Heart right ventricle (tissue), 16 donors: ENCODE data around the gene LRRC47. TPM values are rescaled to one million over a fixed set of nuclear protein-coding genes. Genes with fewer than 3 reads are reported as not detected.

Experiments used
- ATAC-seq, 8 donors: fragments of 200-7000 bp; cut with Tn5 transposase; one replicate each; pipeline ENCODE4 v1.9.1; 2020; ENCODE audit warnings: mild to moderate bottlenecking in 8 of 8, moderate library complexity in 8 of 8, moderate number of reproducible peaks in 1 of 8
- DNase-seq, 2 donors: peaks; one replicate each; pipeline ENCODE4 v3.0.0-alpha.2; 2020
- H3K27ac ChIP-seq, 10 donors: fragments of 200-600 bp; sonication (generic) in 2 of 10; one replicate each; pipeline versions ENCODE4 v1.5.0 to v1.8.0; 2020 to 2022; ENCODE audit warnings: mild to moderate bottlenecking in 3 of 10
- H3K27me3 ChIP-seq, 7 donors: fragments of 200-600 bp; one replicate each; pipeline ENCODE4 v1.8.0; 2021 to 2022; ENCODE audit warnings: mild to moderate bottlenecking in 2 of 7
- H3K36me3 ChIP-seq, 9 donors: fragments of 200-600 bp; sonication (generic) in 1 of 9; one replicate each; pipeline versions ENCODE4 v1.5.0 to v1.8.0; 2020 to 2022; ENCODE audit warnings: mild to moderate bottlenecking in 2 of 9
- H3K4me1 ChIP-seq, 9 donors: fragments of 200-600 bp; sonication (generic) in 1 of 9; one replicate each; pipeline versions ENCODE4 v1.5.0 to v1.8.0; 2020 to 2022; ENCODE audit warnings: mild to moderate bottlenecking in 4 of 9
- H3K4me3 ChIP-seq, 10 donors: fragments of 200-600 bp; sonication (generic) in 2 of 10; one replicate each; pipeline versions ENCODE4 v1.5.0 to v1.8.0; 2020 to 2022; ENCODE audit warnings: mild to moderate bottlenecking in 7 of 10, moderate library complexity in 2 of 10
- H3K9me3 ChIP-seq, 11 donors: fragments of 200-600 bp in 10 of 11; sonication (generic) in 2 of 11; one replicate each; pipeline versions ENCODE4 v1.5.0 to v1.8.0; 2013 to 2022; ENCODE audit warnings: mild to moderate bottlenecking in 2 of 11, control low read depth in 1 of 11, moderate library complexity in 1 of 11
- WGBS, 2 donors: extraction: QIAGEN DNeasy Blood & Tissue Kit; methylation state at CpG; one replicate each; pipeline ENCODE4 v1.1.7; 2013; ENCODE audit warnings: inconsistent platforms in 1 of 2; 5-methylcytosine and 5-hydroxymethylcytosine counted together
- intact Hi-C, 10 donors: fragments of 100-400 bp; cut with DNase I; formaldehyde crosslinking; loops; one replicate each; pipeline versions ENCODE4 v1.11.1 to v1.14.2; 2022
- polyA plus RNA-seq, 2 donors: library from polyadenylated mRNA; stranded (reverse); fragments of 200-250 nt; gene quantifications; one replicate each; pipeline ENCODE4 v1.2.3, GENCODE V29; 2013
- total RNA-seq, 10 donors: library from RNA; stranded (reverse); fragmentation: NEBNext Ultra II Directional in 3 of 10; extraction: Animal tissue kit (Norgen Biotek cat#: 25700) in 3 of 10; gene quantifications; one replicate each; pipeline versions ENCODE4 v1.2.1 to v1.2.4, GENCODE V29; 2021 to 2023
- TF ChIP-seq, protein P1 (sequence below), 9 donors: fragments of 200-600 bp; sonication (generic) in 2 of 9; IDR thresholded peaks; one replicate each; pipeline versions ENCODE4 v1.5.0 to v1.8.0; 2021 to 2022; ENCODE audit warnings: antibody characterized with exemption in 9 of 9, mild to moderate bottlenecking in 5 of 9, moderate library complexity in 1 of 9
- donor health status: Arrhythmogenic right ventricular cardiomyopathy.
- donor health status: ischemic (EF 13 %, LVEDD 7.1; RV severe dilation, severe dysfunction).
- donor health status: healthy with polysubstance abuse.
- donor health status: DM: no; HTN: yes; CAD: no.
- donor health status: DM: no; HTN: no; CAD: no.
- donor health status: ischemic (EF 25% LVEDD 6.9; RV normal size, moderate dysfunction).
- donor health status: ischemic (EF 25% LVEDD 5.7; RV mildly dilated, moderate dysfunction).
- donor health status: healthy.
- donor health status: DM: yes; HTN: yes; CAD: no.
- donor health status: Ischemic cardiomyopathy.
- donor health status: ischemic (EF 35%, LVEDD 5.7; RV mildly dilated, moderate dysfunction).
- donor health status: nonischemic (EF 11% LVEDD 7.7; RV severe dilation, severe dysfunction).
- donor health status: DM: yes; HTN: yes; CAD: no.
- donor health status: PGD.
- donor health status: ischemic (EF 29% LVEDD 5.4; RV normal size, mild dysfunction).
- donor health status: nonischemic (EF 23%, LVEDD 6.1; RV moderate dilation, normal function).

Gene LRRC47
- total and polyA plus RNA-seq, 12 donors: 17.6 to 85.4 (median 69.8) TPM

DNA sequence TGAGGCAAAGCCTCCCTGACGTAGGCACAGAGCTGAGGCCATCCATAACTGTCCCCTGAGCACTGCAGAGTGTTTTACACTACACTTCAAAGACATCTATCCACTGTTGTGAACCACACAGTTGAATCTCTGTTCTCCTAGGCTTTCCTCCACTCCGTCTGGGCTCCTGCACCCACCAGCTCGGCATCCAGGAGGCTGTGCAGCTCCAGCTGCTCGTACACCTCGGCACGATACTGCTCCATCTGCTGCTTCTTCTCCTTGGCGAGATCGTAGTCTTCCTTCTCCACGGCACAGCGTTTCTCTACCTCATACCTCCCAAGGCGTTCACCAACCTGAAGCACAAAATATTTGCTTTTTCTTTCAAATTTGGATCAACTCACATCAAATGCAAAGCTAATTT is 42.5 kb upstream of the LRRC47 start:
- H3K27ac ChIP-seq: no peak overlapping the region
- no peaks in the 10 kb centered on the region for H3K4me1 ChIP-seq
- intact Hi-C loops: no loop called here
- 96 to 97% methylated on average over 11 of the region's 11 CpGs for WGBS, 2 donors
- no peak overlapping the region for H3K4me3 ChIP-seq
- no peaks in the 10 kb centered on the region for H3K27me3 ChIP-seq
- peaks cover 0 to 100% (median 58%) of the 10 kb centered on the region in 9 donors for H3K36me3 ChIP-seq
- peaks cover 0 to 17% (median 6%) of the 10 kb centered on the region in 11 donors for H3K9me3 ChIP-seq
- peak in 1 of 8 donors; percentile 13 for ATAC-seq
- TF ChIP-seq, protein P1, sequence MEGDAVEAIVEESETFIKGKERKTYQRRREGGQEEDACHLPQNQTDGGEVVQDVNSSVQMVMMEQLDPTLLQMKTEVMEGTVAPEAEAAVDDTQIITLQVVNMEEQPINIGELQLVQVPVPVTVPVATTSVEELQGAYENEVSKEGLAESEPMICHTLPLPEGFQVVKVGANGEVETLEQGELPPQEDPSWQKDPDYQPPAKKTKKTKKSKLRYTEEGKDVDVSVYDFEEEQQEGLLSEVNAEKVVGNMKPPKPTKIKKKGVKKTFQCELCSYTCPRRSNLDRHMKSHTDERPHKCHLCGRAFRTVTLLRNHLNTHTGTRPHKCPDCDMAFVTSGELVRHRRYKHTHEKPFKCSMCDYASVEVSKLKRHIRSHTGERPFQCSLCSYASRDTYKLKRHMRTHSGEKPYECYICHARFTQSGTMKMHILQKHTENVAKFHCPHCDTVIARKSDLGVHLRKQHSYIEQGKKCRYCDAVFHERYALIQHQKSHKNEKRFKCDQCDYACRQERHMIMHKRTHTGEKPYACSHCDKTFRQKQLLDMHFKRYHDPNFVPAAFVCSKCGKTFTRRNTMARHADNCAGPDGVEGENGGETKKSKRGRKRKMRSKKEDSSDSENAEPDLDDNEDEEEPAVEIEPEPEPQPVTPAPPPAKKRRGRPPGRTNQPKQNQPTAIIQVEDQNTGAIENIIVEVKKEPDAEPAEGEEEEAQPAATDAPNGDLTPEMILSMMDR (IDR thresholded peaks at IDR 0.05): no peak
- DNase-seq: no peak

DNA sequence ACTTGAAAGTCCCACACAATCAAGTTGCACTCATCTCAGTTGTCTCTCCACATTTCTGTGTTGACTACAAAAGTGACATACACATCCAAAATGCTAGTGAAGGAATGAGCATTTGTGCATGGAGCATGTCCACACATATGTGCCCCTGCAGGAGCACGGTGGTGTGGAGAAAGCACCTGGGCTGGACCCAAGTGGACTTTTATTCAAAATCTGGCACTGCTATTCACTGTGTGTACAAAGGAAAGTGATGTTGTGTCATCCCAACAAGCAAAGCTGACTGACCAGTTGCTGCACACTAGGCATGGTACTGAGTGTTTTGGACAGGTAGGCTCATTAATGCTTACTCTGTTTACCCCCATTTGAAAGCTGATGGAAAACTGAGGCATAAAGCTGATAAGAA is 41.4 kb upstream of the LRRC47 start:
- Histone ChIP-seq H3K27me3 (no peaks in the 10 kb centered on the region), H3K36me3 (peaks cover 0 to 100% (median 61%) of the 10 kb centered on the region in 9 donors), H3K4me1 (no peaks in the 10 kb centered on the region), H3K4me3 (no peak overlapping the region), H3K9me3 (peaks cover 0 to 17% (median 6%) of the 10 kb centered on the region in 11 donors), H3K27ac (no peak overlapping the region)
- 100% methylated on average over 1 of the region's 1 CpG for WGBS, 2 donors
- ATAC-seq (no peak), DNase-seq (no peak)
- intact Hi-C loops: no loop called here
- TF ChIP-seq, protein P1 (IDR thresholded peaks at IDR 0.05): no peak

DNA sequence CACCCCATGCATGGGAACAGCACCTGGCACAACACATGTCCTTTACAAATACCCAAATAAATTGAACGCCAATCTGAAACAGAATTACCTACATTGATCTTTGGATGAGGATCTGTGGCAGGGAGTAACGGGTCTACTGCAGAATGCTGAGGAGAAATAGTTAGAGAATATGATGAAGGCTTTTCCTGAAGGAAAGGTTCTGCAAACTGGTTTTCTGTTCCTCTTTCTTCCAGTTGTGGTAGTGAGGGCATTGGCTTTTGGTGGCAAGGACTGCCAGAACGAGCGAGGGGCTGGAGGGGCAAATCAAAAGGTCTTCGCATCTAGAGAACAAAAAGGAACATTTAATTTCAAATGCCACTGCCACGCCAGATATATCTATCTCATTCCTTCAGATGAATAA is 40.9 kb upstream of the LRRC47 start:
- H3K9me3 ChIP-seq: peaks cover 0 to 17% (median 6%) of the 10 kb centered on the region in 11 donors
- ATAC-seq: no peak
- intact Hi-C loops: no loop called here
- H3K27me3 ChIP-seq: no peaks in the 10 kb centered on the region
- H3K27ac ChIP-seq: no peak overlapping the region
- peaks cover 0 to 100% (median 62%) of the 10 kb centered on the region in 9 donors for H3K36me3 ChIP-seq
- H3K4me1 ChIP-seq: no peaks in the 10 kb centered on the region
- no peak for DNase-seq
- no peak overlapping the region for H3K4me3 ChIP-seq
- TF ChIP-seq, protein P1 (IDR thresholded peaks at IDR 0.05): no peak
- 98 to 99% methylated on average over 6 of the region's 6 CpGs for WGBS, 2 donors

DNA sequence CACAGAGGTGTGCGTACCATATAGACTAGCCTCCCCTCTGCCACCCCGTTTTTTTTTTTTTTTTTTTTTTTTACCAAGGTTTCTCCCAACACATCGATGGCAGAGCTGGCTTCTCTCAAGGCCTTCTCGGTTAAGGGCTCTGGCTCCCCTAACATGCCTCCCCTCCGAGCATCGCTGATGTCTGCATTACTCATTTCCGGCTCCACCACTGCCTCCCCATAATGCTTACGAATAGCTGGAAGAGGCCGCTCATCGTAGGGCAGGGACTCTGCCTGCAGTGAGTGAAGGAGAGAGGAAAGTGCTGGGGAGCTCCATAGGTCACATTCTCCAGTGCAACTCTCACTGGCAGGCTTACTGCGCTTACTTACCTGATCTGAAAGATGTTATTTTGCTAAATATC is 40.1 kb upstream of the LRRC47 start:
- no peaks in the 10 kb centered on the region for H3K4me1 ChIP-seq
- no peaks in the 10 kb centered on the region for H3K27me3 ChIP-seq
- DNase-seq: no peak
- WGBS, 2 donors: 94 to 97% methylated on average over 10 to 11 of the region's 11 CpGs
- peaks cover 0 to 100% (median 62%) of the 10 kb centered on the region in 9 donors for H3K36me3 ChIP-seq
- ATAC-seq: no peak
- peaks cover 0 to 17% (median 6%) of the 10 kb centered on the region in 11 donors for H3K9me3 ChIP-seq
- TF ChIP-seq, protein P1 (IDR thresholded peaks at IDR 0.05): no peak
- intact Hi-C loops: no loop called here
- no peak overlapping the region for H3K4me3 ChIP-seq
- H3K27ac ChIP-seq: no peak overlapping the region
